H9 (cell line): Measurements from ENCODE around the gene RPL35. TPM values are rescaled to one million over a fixed set of nuclear protein-coding genes. Genes with fewer than 3 reads are reported as not detected.
A peak's percentile ranks its signal among the peaks of the same experiment; 100 is the strongest.
"Not testable (repeated sequence)": the region's sequence is repeated elsewhere in the genome, so short reads cannot be mapped to it uniquely, and the experiment has no call there.

Experiments
- DNase-seq: peaks from one replicate; pipeline ENCODE4 v3.0.0-alpha.2; 2017
- H2AFZ ChIP-seq: one replicate; pipeline ENCODE4 v1.6.1; 2013; ENCODE audit warnings: mild to moderate bottlenecking, low read length, control low read depth, moderate library complexity
- H2AK5ac ChIP-seq: 2 replicates; pipeline ENCODE4 v1.6.1; 2013; ENCODE audit warnings: low read length, control low read depth, mixed read lengths; ENCODE audit not compliant: insufficient read length
- H2BK120ac ChIP-seq: one replicate; pipeline ENCODE4 v1.6.1; 2013; ENCODE audit warnings: low read depth, mild to moderate bottlenecking, low read length, control low read depth, inconsistent platforms; ENCODE audit not compliant: poor library complexity, severe bottlenecking
- H2BK12ac ChIP-seq: 2 replicates; pipeline ENCODE4 v1.6.1; 2013; ENCODE audit warnings: low read length, control low read depth, mixed read lengths, low read depth; ENCODE audit not compliant: insufficient read length
- H2BK15ac ChIP-seq: 2 replicates; pipeline ENCODE4 v1.6.1; 2013; ENCODE audit warnings: low read depth, low read length, control low read depth
- H2BK20ac ChIP-seq: one replicate; pipeline ENCODE4 v1.6.1; 2013; ENCODE audit warnings: low read depth, mild to moderate bottlenecking, low read length, control low read depth, inconsistent platforms; ENCODE audit not compliant: poor library complexity, severe bottlenecking
- H2BK5ac ChIP-seq: 2 replicates; pipeline ENCODE4 v1.6.1; 2013; ENCODE audit warnings: low read length, control low read depth, mixed read lengths; ENCODE audit not compliant: insufficient read length
- H3K14ac ChIP-seq: 2 replicates; pipeline ENCODE4 v1.6.1; 2013; ENCODE audit warnings: low read length, control low read depth; ENCODE audit not compliant: insufficient read depth
- H3K18ac ChIP-seq: 2 replicates; pipeline ENCODE4 v1.6.1; 2013; ENCODE audit warnings: low read depth, mild to moderate bottlenecking, mixed read lengths, low read length, control low read depth; ENCODE audit not compliant: insufficient read length
- H3K23ac ChIP-seq: 2 replicates; pipeline ENCODE4 v1.6.1; 2013; ENCODE audit warnings: low read length, control low read depth, mixed read lengths, low read depth; ENCODE audit not compliant: insufficient read length
- H3K23me2 ChIP-seq: 2 replicates; pipeline ENCODE4 v1.6.1; 2013; ENCODE audit warnings: low read depth, mild to moderate bottlenecking, mixed read lengths, low read length, control low read depth; ENCODE audit not compliant: insufficient read length, poor library complexity, severe bottlenecking
- H3K27ac ChIP-seq: 2 replicates; pipeline ENCODE4 v1.5.1; 2013; ENCODE audit warnings: low read length, control low read depth, mixed read lengths, low read depth; ENCODE audit not compliant: insufficient read length
- H3K27me3 ChIP-seq: 2 replicates; pipeline ENCODE4 v1.6.1; 2013; ENCODE audit warnings: low read length, control low read depth, inconsistent platforms; ENCODE audit not compliant: insufficient read depth
- H3K4ac ChIP-seq: 2 replicates; pipeline ENCODE4 v1.6.1; 2013; ENCODE audit warnings: low read depth, mild to moderate bottlenecking, control low read depth, inconsistent platforms, low read length, moderate library complexity
- H3K4me1 ChIP-seq: 2 replicates; pipeline ENCODE4 v1.6.1; 2013; ENCODE audit warnings: low read length, control low read depth, inconsistent platforms; ENCODE audit not compliant: insufficient read depth
- H3K4me2 ChIP-seq: 2 replicates; pipeline ENCODE4 v1.6.1; 2013; ENCODE audit warnings: low read length, control low read depth, mixed read lengths; ENCODE audit not compliant: insufficient read length, insufficient read depth
- H3K56ac ChIP-seq: 2 replicates; pipeline ENCODE4 v1.6.1; 2013; ENCODE audit warnings: low read depth, mild to moderate bottlenecking, mixed read lengths, low read length, control low read depth; ENCODE audit not compliant: insufficient read length
- H3K79me1 ChIP-seq: 2 replicates; pipeline ENCODE4 v1.6.1; 2013; ENCODE audit warnings: low read depth, mild to moderate bottlenecking, moderate library complexity, low read length, control low read depth, inconsistent platforms; ENCODE audit not compliant: insufficient read depth, poor library complexity, severe bottlenecking
- H3K79me2 ChIP-seq: 2 replicates; pipeline ENCODE4 v1.6.1; 2013; ENCODE audit warnings: low read length, control low read depth, inconsistent platforms; ENCODE audit not compliant: insufficient read depth
- H3K9ac ChIP-seq: 2 replicates; pipeline ENCODE4 v1.6.1; 2013; ENCODE audit warnings: low read length, control low read depth, mixed read lengths; ENCODE audit not compliant: insufficient read length; ENCODE audit errors: extremely low read depth
- H3K9me3 ChIP-seq: one replicate; pipeline ENCODE4 v1.6.1; 2013; ENCODE audit warnings: low read depth, low read length, inconsistent platforms; ENCODE audit not compliant: control insufficient read depth
- H3T11ph ChIP-seq: one replicate; pipeline ENCODE4 v1.6.1; 2013; ENCODE audit warnings: mild to moderate bottlenecking, low read length, control low read depth, inconsistent platforms
- H4K20me1 ChIP-seq: one replicate; pipeline ENCODE4 v1.6.1; 2013; ENCODE audit not compliant: control insufficient read depth, insufficient read length, insufficient read depth
- H4K5ac ChIP-seq: 2 replicates; pipeline ENCODE4 v1.6.1; 2013; ENCODE audit warnings: low read depth, mild to moderate bottlenecking, mixed read lengths, low read length, control low read depth; ENCODE audit not compliant: insufficient read length
- H4K8ac ChIP-seq: replicated peaks from 2 replicates; pipeline ENCODE4 v1.6.1; 2013; ENCODE audit warnings: low read length, control low read depth, mixed read lengths, low read depth; ENCODE audit not compliant: insufficient read length
- H4K91ac ChIP-seq: 2 replicates; pipeline ENCODE4 v1.6.1; 2013; ENCODE audit warnings: low read depth, mild to moderate bottlenecking, moderate library complexity, mixed read lengths, low read length, control low read depth; ENCODE audit not compliant: insufficient read length
- H3K27ac Mint-ChIP-seq, 3 experiments: 2 replicates in 2 of 3; 3 replicates in 1 of 3; pipeline ENCODE4 v1.8.0; 2020 to 2021; ENCODE audit warnings: mixed read lengths in 3 of 3, mild to moderate bottlenecking in 1 of 3, moderate library complexity in 1 of 3
- H3K27me3 Mint-ChIP-seq: 2 replicates; pipeline ENCODE4 v1.8.0; 2021; ENCODE audit warnings: low read depth, mild to moderate bottlenecking, moderate library complexity, mixed read lengths
- H3K36me3 Mint-ChIP-seq, 3 experiments: 2 replicates in 2 of 3; 3 replicates in 1 of 3; pipeline ENCODE4 v1.8.0; 2020 to 2021; ENCODE audit warnings: low read depth in 3 of 3, mixed read lengths in 3 of 3; ENCODE audit not compliant: insufficient read depth in 1 of 3
- H3K4me1 Mint-ChIP-seq, 2 experiments: 2 replicates each; pipeline ENCODE4 v1.8.0; 2020; ENCODE audit warnings: mixed read lengths in 2 of 2
- H3K4me3 Mint-ChIP-seq, 2 experiments: 2 replicates in 1 of 2; 3 replicates in 1 of 2; pipeline ENCODE4 v1.8.0; 2020 to 2021; ENCODE audit warnings: mild to moderate bottlenecking in 2 of 2, mixed read lengths in 2 of 2, moderate library complexity in 1 of 2
- H3K9me3 Mint-ChIP-seq, 2 experiments: 2 replicates in 1 of 2; 3 replicates in 1 of 2; pipeline ENCODE4 v1.8.0; 2020; ENCODE audit warnings: mild to moderate bottlenecking in 2 of 2, mixed read lengths in 2 of 2, moderate library complexity in 1 of 2
- WGBS: extraction: QIAGEN DNeasy Blood & Tissue Kit; methylation state at CpG from one replicate; pipeline ENCODE4 v1.1.7; 2013; ENCODE audit warnings: missing lambda C conversion rate, low lambda C conversion rate, mixed read lengths; ENCODE audit not compliant: insufficient read length; ENCODE audit errors: extremely low coverage; 5-methylcytosine and 5-hydroxymethylcytosine counted together
- total RNA-seq: library from RNA; stranded (reverse); gene quantifications from 2 replicates; pipeline ENCODE4 v1.2.1, GENCODE V29; 2021

RPL35 gene
- total RNA-seq, 1 experiment from 2014 or later: 1,840 TPM

- not testable (repeated sequence) for H4K20me1 ChIP-seq, H4K91ac ChIP-seq, H3K23ac ChIP-seq, H3K79me2 ChIP-seq, H3K27me3 Mint-ChIP-seq, H2BK20ac ChIP-seq, H2BK120ac ChIP-seq, H2AK5ac ChIP-seq, H3K27ac ChIP-seq, H2BK12ac ChIP-seq, H3K79me1 ChIP-seq, H3K4me2 ChIP-seq, H4K5ac ChIP-seq, H2AFZ ChIP-seq, H2BK15ac ChIP-seq, H3K36me3 Mint-ChIP-seq, H3K9ac ChIP-seq, H2BK5ac ChIP-seq, H3K4me3 Mint-ChIP-seq, H3K23me2 ChIP-seq, H3K18ac ChIP-seq, DNase-seq, H3K56ac ChIP-seq, H3T11ph ChIP-seq, H3K27me3 ChIP-seq, H3K14ac ChIP-seq, H3K4ac ChIP-seq, H3K9me3 Mint-ChIP-seq, H3K9me3 ChIP-seq, H3K4me1 ChIP-seq, H4K8ac ChIP-seq
- Mint-ChIP-seq H3K27ac (0 out of 7 replicates have a peak overlapping the region, but pooled peaks of 1 of the 3 experiments have one; percentile 27), H3K4me1 (peaks cover 2 to 21% of the 10 kb centered on the region in 2 experiments; a peak in 2 of 4 replicates)
- WGBS: no CpG with 5 or more reads among the region's 5 CpGs
Measured at GRCh38 chr9:124838132-124838531, 23.6 kb downstream of the RPL35 start.
